SK-N-SH treated with all-trans-retinoic acid at 6 μM for 48 hours (cell line): Measurements from ENCODE around the gene ZBED4.

Experiments
- ESRRG ChIP-seq: fragments of 250-450 bp; sonication (Bioruptor Pico); IDR thresholded peaks from 2 replicates; pipeline ENCODE4 v1.6.1; 2021; ENCODE audit warnings: mild to moderate bottlenecking
- RARB ChIP-seq: fragments of 250-450 bp; sonication (Bioruptor Pico); IDR thresholded peaks from 2 replicates; pipeline ENCODE4 v1.8.0; 2021; ENCODE audit warnings: mild to moderate bottlenecking, moderate library complexity
- SNAI2 ChIP-seq: fragments of 250-450 bp; sonication (Bioruptor Pico); IDR thresholded peaks from 2 replicates; pipeline ENCODE4 v1.5.0; 2020; ENCODE audit warnings: mild to moderate bottlenecking, moderate library complexity
- ZFP30 ChIP-seq: fragments of 450-650 bp; formaldehyde crosslinking; IDR thresholded peaks from 2 replicates; pipeline ENCODE4 v1.5.0; 2022; ENCODE audit warnings: mild to moderate bottlenecking, moderate library complexity
- TF ChIP-seq, protein P1 (sequence below): fragments of 250-450 bp; sonication (Bioruptor Pico); IDR thresholded peaks from 2 replicates; pipeline ENCODE4 v1.8.0; 2020; ENCODE audit warnings: mild to moderate bottlenecking, moderate library complexity, borderline replicate concordance
- TF ChIP-seq, protein P2 (sequence below): fragments of 250-450 bp; sonication (Bioruptor Pico); IDR thresholded peaks from 2 replicates; pipeline ENCODE4 v1.5.1; 2020; ENCODE audit warnings: low read depth, mild to moderate bottlenecking, moderate library complexity

DNA sequence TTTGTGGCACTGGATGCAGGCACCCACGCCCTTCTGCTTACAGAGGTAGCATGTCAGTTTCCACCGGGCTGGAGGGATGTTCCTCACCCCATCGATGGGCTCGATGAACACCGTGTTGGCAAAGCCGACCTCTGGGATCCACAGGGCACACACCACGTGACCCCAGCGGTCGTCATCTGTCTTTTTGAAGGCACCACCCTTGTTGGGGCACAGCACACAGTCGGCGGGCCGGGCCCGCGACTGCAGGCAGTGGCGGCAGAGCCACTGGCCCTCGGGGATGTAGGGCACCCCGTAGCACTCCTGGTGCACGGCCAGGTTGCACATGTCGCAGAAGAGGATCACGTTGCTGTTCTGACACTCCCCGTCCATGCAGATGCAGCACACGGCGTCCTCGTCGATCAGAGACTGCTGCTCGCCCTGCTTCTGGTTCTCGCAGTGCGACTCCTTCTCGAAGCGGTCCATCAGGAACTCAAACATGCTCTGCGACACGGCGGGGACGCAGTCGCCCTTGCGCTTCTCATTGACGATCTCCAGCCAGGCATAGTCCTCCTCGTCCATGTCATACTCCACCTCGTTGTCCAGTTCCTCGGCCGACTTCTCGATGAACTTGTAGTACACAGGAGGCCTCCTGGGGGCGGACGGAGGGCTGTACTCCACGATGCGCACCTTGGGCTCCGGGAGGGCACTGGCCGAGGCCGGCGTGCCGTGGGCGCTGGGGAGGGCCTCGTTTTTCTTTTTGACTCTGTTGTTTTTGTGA lies 30.2 kb upstream of the ZBED4 start:
- TF ChIP-seq SNAI2 (CRISPR knock-in tag) (no peak), ESRRG (no peak), ZFP30 (no peak), RARB (CRISPR knock-in tag) (no peak)
- TF ChIP-seq, protein P1, sequence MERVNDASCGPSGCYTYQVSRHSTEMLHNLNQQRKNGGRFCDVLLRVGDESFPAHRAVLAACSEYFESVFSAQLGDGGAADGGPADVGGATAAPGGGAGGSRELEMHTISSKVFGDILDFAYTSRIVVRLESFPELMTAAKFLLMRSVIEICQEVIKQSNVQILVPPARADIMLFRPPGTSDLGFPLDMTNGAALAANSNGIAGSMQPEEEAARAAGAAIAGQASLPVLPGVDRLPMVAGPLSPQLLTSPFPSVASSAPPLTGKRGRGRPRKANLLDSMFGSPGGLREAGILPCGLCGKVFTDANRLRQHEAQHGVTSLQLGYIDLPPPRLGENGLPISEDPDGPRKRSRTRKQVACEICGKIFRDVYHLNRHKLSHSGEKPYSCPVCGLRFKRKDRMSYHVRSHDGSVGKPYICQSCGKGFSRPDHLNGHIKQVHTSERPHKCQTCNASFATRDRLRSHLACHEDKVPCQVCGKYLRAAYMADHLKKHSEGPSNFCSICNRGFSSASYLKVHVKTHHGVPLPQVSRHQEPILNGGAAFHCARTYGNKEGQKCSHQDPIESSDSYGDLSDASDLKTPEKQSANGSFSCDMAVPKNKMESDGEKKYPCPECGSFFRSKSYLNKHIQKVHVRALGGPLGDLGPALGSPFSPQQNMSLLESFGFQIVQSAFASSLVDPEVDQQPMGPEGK (CRISPR knock-in tag): no peak
- TF ChIP-seq, protein P2, sequence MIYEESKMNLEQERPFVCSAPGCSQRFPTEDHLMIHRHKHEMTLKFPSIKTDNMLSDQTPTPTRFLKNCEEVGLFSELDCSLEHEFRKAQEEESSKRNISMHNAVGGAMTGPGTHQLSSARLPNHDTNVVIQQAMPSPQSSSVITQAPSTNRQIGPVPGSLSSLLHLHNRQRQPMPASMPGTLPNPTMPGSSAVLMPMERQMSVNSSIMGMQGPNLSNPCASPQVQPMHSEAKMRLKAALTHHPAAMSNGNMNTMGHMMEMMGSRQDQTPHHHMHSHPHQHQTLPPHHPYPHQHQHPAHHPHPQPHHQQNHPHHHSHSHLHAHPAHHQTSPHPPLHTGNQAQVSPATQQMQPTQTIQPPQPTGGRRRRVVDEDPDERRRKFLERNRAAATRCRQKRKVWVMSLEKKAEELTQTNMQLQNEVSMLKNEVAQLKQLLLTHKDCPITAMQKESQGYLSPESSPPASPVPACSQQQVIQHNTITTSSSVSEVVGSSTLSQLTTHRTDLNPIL (CRISPR knock-in tag): no peak
